ENCODE measurements around the gene S100A14.

The S100A14 gene

GRCh38 chr1:153616144-153616916 is at the start of gene S100A14:
Gene S100A14, minus strand, starts transcription at chr1:153616325. Its CDS starts 467 bp downstream, at chr1:153615858.
- DNase-seq (ENCODE audit: low spot score), result no peak
- TF ChIP-seq, protein P1, sequence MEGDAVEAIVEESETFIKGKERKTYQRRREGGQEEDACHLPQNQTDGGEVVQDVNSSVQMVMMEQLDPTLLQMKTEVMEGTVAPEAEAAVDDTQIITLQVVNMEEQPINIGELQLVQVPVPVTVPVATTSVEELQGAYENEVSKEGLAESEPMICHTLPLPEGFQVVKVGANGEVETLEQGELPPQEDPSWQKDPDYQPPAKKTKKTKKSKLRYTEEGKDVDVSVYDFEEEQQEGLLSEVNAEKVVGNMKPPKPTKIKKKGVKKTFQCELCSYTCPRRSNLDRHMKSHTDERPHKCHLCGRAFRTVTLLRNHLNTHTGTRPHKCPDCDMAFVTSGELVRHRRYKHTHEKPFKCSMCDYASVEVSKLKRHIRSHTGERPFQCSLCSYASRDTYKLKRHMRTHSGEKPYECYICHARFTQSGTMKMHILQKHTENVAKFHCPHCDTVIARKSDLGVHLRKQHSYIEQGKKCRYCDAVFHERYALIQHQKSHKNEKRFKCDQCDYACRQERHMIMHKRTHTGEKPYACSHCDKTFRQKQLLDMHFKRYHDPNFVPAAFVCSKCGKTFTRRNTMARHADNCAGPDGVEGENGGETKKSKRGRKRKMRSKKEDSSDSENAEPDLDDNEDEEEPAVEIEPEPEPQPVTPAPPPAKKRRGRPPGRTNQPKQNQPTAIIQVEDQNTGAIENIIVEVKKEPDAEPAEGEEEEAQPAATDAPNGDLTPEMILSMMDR (IDR thresholded peaks at IDR 0.05; ENCODE audit: extremely low read depth, missing control alignments), result no peak

DNA sequence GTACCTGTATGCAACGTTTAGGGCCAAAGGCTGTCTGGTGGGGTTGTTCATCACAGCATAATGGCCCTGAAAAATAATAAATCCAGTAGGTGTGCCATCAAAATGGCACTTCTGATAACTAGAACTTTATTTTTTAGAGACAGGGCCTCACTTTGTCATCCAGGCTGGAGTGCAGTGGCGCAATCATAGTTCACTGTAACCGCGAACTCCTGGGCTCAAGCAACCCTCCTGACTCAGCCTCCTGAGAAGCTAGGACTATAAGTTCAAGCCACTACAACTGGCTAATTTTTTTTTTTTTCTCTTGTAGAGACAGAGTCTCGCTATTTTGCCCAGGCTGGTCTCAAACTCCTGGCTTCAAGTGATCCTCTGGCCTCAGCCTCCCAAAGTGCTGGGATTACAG is 47.1 kb upstream of the S100A14 start:
- TF ChIP-seq, protein P1 (IDR thresholded peaks at IDR 0.05; ENCODE audit: extremely low read depth, missing control alignments), result no peak
- no peak for DNase-seq (ENCODE audit: low spot score)

- TF ChIP-seq, protein P1 (IDR thresholded peaks at IDR 0.05; ENCODE audit: extremely low read depth, missing control alignments), result no peak
- DNase-seq (ENCODE audit: low spot score), result no peak
Measured at GRCh38 chr1:153662269-153662668, 46.1 kb upstream of the S100A14 start.

DNA sequence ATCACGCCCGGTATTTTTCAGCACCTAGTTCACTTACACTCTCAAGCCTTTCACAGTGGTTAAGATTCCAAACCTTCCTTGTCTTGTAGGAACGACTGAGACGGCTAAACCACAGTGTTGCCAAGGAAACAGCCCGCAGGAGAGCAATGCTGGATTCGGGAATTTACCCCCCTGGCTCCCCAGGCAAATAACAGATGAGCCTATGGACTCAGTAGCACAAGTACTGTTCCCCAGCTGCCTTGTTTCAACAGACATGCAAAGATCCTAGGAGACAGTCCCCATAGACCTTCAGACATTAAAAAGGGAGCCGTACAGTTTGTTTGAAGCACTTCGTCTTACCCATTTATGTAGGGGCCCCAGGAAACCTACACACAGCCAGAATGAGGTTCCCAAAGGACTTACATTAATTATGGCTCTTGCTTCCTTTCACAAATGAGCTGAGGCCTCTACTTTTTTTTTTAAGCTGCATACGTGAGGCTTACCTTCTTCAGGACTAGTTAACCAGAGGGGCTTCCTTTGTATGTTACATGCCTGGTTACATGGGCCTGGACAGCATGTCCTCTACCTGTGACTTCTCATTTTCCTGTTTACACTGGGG is 45.1 kb upstream of the S100A14 start:
- TF ChIP-seq, protein P1 (IDR thresholded peaks at IDR 0.05; ENCODE audit: extremely low read depth, missing control alignments), result no peak
- no peak for DNase-seq (ENCODE audit: low spot score)

- DNase-seq (ENCODE audit: low spot score), result no peak
- TF ChIP-seq, protein P1 (IDR thresholded peaks at IDR 0.05; ENCODE audit: extremely low read depth, missing control alignments), result no peak
Measured at GRCh38 chr1:153659656-153660055, 43.5 kb upstream of the S100A14 start.

GRCh38 chr1:153659175-153659534 is 43.0 kb upstream of the S100A14 start:
- no peak for DNase-seq (ENCODE audit: low spot score)
- TF ChIP-seq, protein P1 (IDR thresholded peaks at IDR 0.05; ENCODE audit: extremely low read depth, missing control alignments), result no peak

- peak; percentile 89 for DNase-seq (ENCODE audit: low spot score)
- TF ChIP-seq, protein P1 (IDR thresholded peaks at IDR 0.05; ENCODE audit: extremely low read depth, missing control alignments), result no peak
Measured at GRCh38 chr1:153658400-153659174, 42.5 kb upstream of the S100A14 start, which contains the start of gene SNAPIN. Gene SNAPIN, plus strand, starts transcription at chr1:153658703. Its CDS starts 41 bp downstream, at chr1:153658744.
